HepG2 (cell line): ENCODE data around the gene CHST3. TPM values are rescaled to one million over a fixed set of nuclear protein-coding genes. Genes with fewer than 3 reads are reported as not detected.

Experiments used
- ARID3A ChIP-seq: IDR thresholded peaks from 2 replicates; pipeline ENCODE4 v1.6.1; 2012; ENCODE audit warnings: low read depth, low read length, improper control_type of control experiment
- ASH2L ChIP-seq: fragments of 300-600, 200-600 bp; sonication (generic); IDR thresholded peaks from 2 replicates; pipeline ENCODE4 v1.7.0; 2017; ENCODE audit warnings: low read depth, mild to moderate bottlenecking, moderate library complexity, mixed read lengths, low read length; ENCODE audit not compliant: insufficient read length
- HOXA3 ChIP-seq: sonication (generic); formaldehyde crosslinking; IDR thresholded peaks from 2 replicates; pipeline ENCODE4 v1.5.0; 2020; ENCODE audit warnings: missing genetic modification reagents
- KLF16 ChIP-seq, 2 experiments: sonication (generic) in 1 of 2; formaldehyde crosslinking in 1 of 2; IDR thresholded peaks; 2 replicates each; pipeline versions ENCODE4 v1.6.1 to v1.8.0; 2016 to 2023; ENCODE audit warnings: missing genetic modification reagents in 2 of 2, missing compliant biosample characterization in 1 of 2
- MBD4 ChIP-seq: IDR thresholded peaks from 2 replicates; pipeline ENCODE4 v1.6.1; 2012; ENCODE audit warnings: low read length, inconsistent platforms, borderline replicate concordance
- MYNN ChIP-seq: sonication (generic); formaldehyde crosslinking; IDR thresholded peaks from 2 replicates; pipeline ENCODE4 v1.4.0; 2020; ENCODE audit warnings: mild to moderate bottlenecking, low read depth, missing genetic modification reagents
- NRL ChIP-seq: sonication (generic); formaldehyde crosslinking; IDR thresholded peaks from 2 replicates; pipeline ENCODE4 v1.5.0; 2020; ENCODE audit warnings: missing genetic modification reagents, mild to moderate bottlenecking, moderate library complexity, borderline replicate concordance
- PAF1 ChIP-seq: IDR thresholded peaks from 2 replicates; pipeline ENCODE4 v1.6.1; 2016; ENCODE audit warnings: missing genetic modification reagents, missing compliant biosample characterization
- PATZ1 ChIP-seq: sonication (generic); formaldehyde crosslinking; IDR thresholded peaks from 2 replicates; pipeline ENCODE4 v1.4.0; 2020; ENCODE audit warnings: missing genetic modification reagents
- POGK ChIP-seq: sonication (generic); formaldehyde crosslinking; conservative IDR thresholded peaks from 2 replicates; pipeline ENCODE4 v1.8.0; 2022; ENCODE audit warnings: mild to moderate bottlenecking, moderate library complexity, missing genetic modification reagents
- POLR2A ChIP-seq, 2 experiments: IDR thresholded peaks; 2 replicates each; pipeline ENCODE4 v1.6.1; 2011; ENCODE audit warnings: low read depth in 2 of 2, low read length in 2 of 2, mild to moderate bottlenecking in 1 of 2, moderate library complexity in 1 of 2; ENCODE audit not compliant: insufficient read depth in 1 of 2
- SAFB2 ChIP-seq: sonication (generic); formaldehyde crosslinking; IDR thresholded peaks from 2 replicates; pipeline ENCODE4 v1.5.1; 2020; ENCODE audit warnings: missing genetic modification reagents, low read depth, mild to moderate bottlenecking, borderline replicate concordance
- SAP130 ChIP-seq: IDR thresholded peaks from 2 replicates; pipeline ENCODE4 v1.6.1; 2016; ENCODE audit warnings: low read depth
- SNAPC5 ChIP-seq: sonication (generic); formaldehyde crosslinking; IDR thresholded peaks from 2 replicates; pipeline ENCODE4 v1.8.1; 2023; ENCODE audit warnings: mild to moderate bottlenecking, missing genetic modification reagents, borderline replicate concordance
- TEAD3 ChIP-seq: optimal IDR thresholded peaks from 2 replicates; pipeline ENCODE3; 2016; ENCODE audit warnings: borderline replicate concordance
- ZBTB1 ChIP-seq: sonication (generic); formaldehyde crosslinking; IDR thresholded peaks from 2 replicates; pipeline ENCODE4 v1.4.0; 2020; ENCODE audit warnings: missing genetic modification reagents, borderline replicate concordance
- ZNF143 ChIP-seq: sonication (generic); formaldehyde crosslinking; IDR thresholded peaks from 2 replicates; pipeline ENCODE4 v1.4.0; 2020; ENCODE audit warnings: missing genetic modification reagents
- ZNF224 ChIP-seq: sonication (generic); formaldehyde crosslinking; IDR thresholded peaks from 2 replicates; pipeline ENCODE4 v1.5.0; 2020; ENCODE audit warnings: mild to moderate bottlenecking, missing genetic modification reagents
- ZNF484 ChIP-seq: sonication (generic); formaldehyde crosslinking; IDR thresholded peaks from 2 replicates; pipeline ENCODE4 v1.5.1; 2020; ENCODE audit warnings: mild to moderate bottlenecking, low read depth, missing genetic modification reagents, borderline replicate concordance
- ZNF607 ChIP-seq: sonication (generic); formaldehyde crosslinking; IDR thresholded peaks from 2 replicates; pipeline ENCODE4 v1.5.1; 2020; ENCODE audit warnings: missing genetic modification reagents, mild to moderate bottlenecking, borderline replicate concordance
- ZNF720 ChIP-seq: sonication (generic); formaldehyde crosslinking; IDR thresholded peaks from 2 replicates; pipeline ENCODE4 v1.4.0; 2020; ENCODE audit warnings: missing genetic modification reagents
- ZNF800 ChIP-seq: sonication (generic); formaldehyde crosslinking; IDR thresholded peaks from 2 replicates; pipeline ENCODE4 v1.4.0; 2020; ENCODE audit warnings: missing genetic modification reagents
- polyA plus RNA-seq, 8 experiments: library from polyadenylated mRNA; depleted of rRNA in 3 of 8; stranded (reverse) in 7 of 8; unstranded in 1 of 8; fragments of >200 nt; fragmentation: Illumina TruSeq in 4 of 8; extraction: Trizol in 4 of 8; gene quantifications; 2 replicates each; pipeline versions ENCODE4 v1.2.1 to v1.2.3, GENCODE V29; 2011 to 2016; ENCODE audit warnings: low read depth in 4 of 8, missing spikeins in 1 of 8, mixed read lengths in 1 of 8; ENCODE audit not compliant: insufficient read depth in 1 of 8
- total RNA-seq, 5 experiments: library from RNA; depleted of rRNA; stranded (reverse); fragments of >200 nt; fragmentation: Illumina TruSeq; extraction: Trizol; gene quantifications; 2 replicates each; pipeline ENCODE4 v1.2.3, GENCODE V29; 2016; ENCODE audit warnings: low read depth in 1 of 5

Gene CHST3
- total and polyA plus RNA-seq, 2 of the 13 experiments (the other 11 are each of a cell fraction or from before 2014, with no cell fraction given): 7.2 to 18.7 TPM

- TF ChIP-seq ZNF143 (CRISPR knock-in tag): 0 out of 2 replicates have a peak, but pooled peaks have one; percentile 26
- no peak; the same call in 1 of the 2 replicates for TF ChIP-seq SAFB2 (CRISPR knock-in tag)
- TF ChIP-seq MBD4: no peak
- TF ChIP-seq HOXA3 (CRISPR knock-in tag): peak; percentile 97
- no peak; the same call in 1 of the 2 replicates for TF ChIP-seq ARID3A
- TF ChIP-seq POLR2A (IDR thresholded peaks at IDR 0.05; ENCODE audit: insufficient read depth in 1 of 2, low read depth in 2 of 2, low read length in 2 of 2): peak; percentile 65 to 82
- TF ChIP-seq ZNF800 (CRISPR knock-in tag): no peak
- peak; percentile 68 for TF ChIP-seq NRL (CRISPR knock-in tag)
- TF ChIP-seq PAF1: no peak
- peak in 1 of 2 experiments; percentile 59; a peak in 1 of 4 replicates for TF ChIP-seq KLF16 (CRISPR knock-in tag; IDR thresholded peaks at IDR 0.05)
- peak; percentile 68; the same call in 1 of the 2 replicates for TF ChIP-seq ZNF224 (CRISPR knock-in tag)
- TF ChIP-seq ZNF607 (CRISPR knock-in tag): peak; percentile 62; the same call in 1 of the 2 replicates
- TF ChIP-seq MYNN (CRISPR knock-in tag): no peak; the same call in 1 of the 2 replicates
- peak; percentile 81 for TF ChIP-seq TEAD3 (CRISPR knock-in tag)
- TF ChIP-seq SNAPC5 (CRISPR knock-in tag): 0 out of 2 replicates have a peak, but pooled peaks have one; percentile 84
- TF ChIP-seq SAP130 (CRISPR knock-in tag): peak; percentile 84
- TF ChIP-seq ASH2L: peak; percentile 76
- TF ChIP-seq ZNF484 (CRISPR knock-in tag): no peak
- TF ChIP-seq PATZ1: peak; percentile 96
- TF ChIP-seq ZBTB1 (CRISPR knock-in tag): no peak
- TF ChIP-seq ZNF720 (CRISPR knock-in tag): no peak
- TF ChIP-seq POGK (CRISPR knock-in tag): no peak; the same call in 1 of the 2 replicates
Measured at GRCh38 chr10:72030762-72031543, 66.8 kb downstream of the CHST3 start (continued).
